K562 (cell line): ENCODE results near the gene APP. TPM values are rescaled to one million over a fixed set of nuclear protein-coding genes. Genes with fewer than 3 reads are reported as not detected.

Experiments used
- ATAC-seq: fragments of 200-7000 bp; cut with Tn5 transposase; 3 replicates; pipeline ENCODE4 v1.9.1; 2020; ENCODE audit warnings: moderate library complexity
- BruUV-seq: library from RNA; stranded (reverse); fragments of 400-500 nt; replicated peaks from 2 replicates; lab custom pipeline; 2021; lab: Mats Ljungman, UMichigan
- CTCF ChIA-PET: fragments of 300-600 bp; formaldehyde crosslinking; extraction: SDS; loops from one replicate; lab custom pipeline; 2021; ENCODE audit warnings: low intra/inter-chr PET ratio; lab: Yijun Ruan, JAX
- POLR2A ChIA-PET: fragments of 300-600, 350-650 bp; sonication (Branson Sonifier 250); formaldehyde crosslinking; extraction: SDS; loops from one replicate; lab custom pipeline; 2021; ENCODE audit warnings: antibody characterized with exemption, inconsistent platforms; lab: Yijun Ruan, JAX
- DNase-seq, 4 experiments: peaks; one replicate each; pipeline versions ENCODE4 v3.0.0 to v3.0.0-alpha.2; 2011 to 2018; ENCODE audit warnings: low spot score in 3 of 4, mixed read lengths in 3 of 4; ENCODE audit errors: extremely low read depth in 1 of 4
- FAIRE-seq: peaks from 2 replicates; lab custom pipeline; 2011; peaks lifted over from hg19 to GRCh38; lab: Jason Lieb, UNC
- H2AFZ ChIP-seq: 2 replicates; pipeline ENCODE4 v1.6.0; 2011; ENCODE audit warnings: low read depth, low read length, control low read depth, inconsistent platforms
- H3K27ac ChIP-seq: fragments of 200-600 bp; 3 replicates; pipeline ENCODE4 v1.8.0; 2011; ENCODE audit warnings: low read depth, mild to moderate bottlenecking, control low read depth, inconsistent platforms, low read length, moderate library complexity, mixed read lengths; ENCODE audit errors: extremely low read depth
- H3K27me3 ChIP-seq, 2 experiments: fragments of 300-600 bp in 1 of 2; 2 replicates in 1 of 2; 3 replicates in 1 of 2; pipeline versions ENCODE4 v1.6.0 to v1.8.0; 2011; ENCODE audit warnings: inconsistent platforms in 2 of 2, low read length in 2 of 2, mild to moderate bottlenecking in 1 of 2, mixed read lengths in 1 of 2, moderate library complexity in 1 of 2; ENCODE audit not compliant: control insufficient read depth in 2 of 2, insufficient read depth in 2 of 2
- H3K36me3 ChIP-seq: fragments of 300-600 bp; 3 replicates; pipeline ENCODE4 v1.8.0; 2011; ENCODE audit warnings: mild to moderate bottlenecking, low read length, inconsistent platforms; ENCODE audit not compliant: control insufficient read depth, insufficient read depth
- H3K4me1 ChIP-seq, 2 experiments: fragments of 200-600 bp in 1 of 2; replicated peaks in 1 of 2; 2 replicates in 1 of 2; 3 replicates in 1 of 2; pipeline versions ENCODE4 v1.5.1 to v1.8.0; 2011; ENCODE audit warnings: inconsistent platforms in 2 of 2, low read length in 2 of 2, mild to moderate bottlenecking in 1 of 2, mixed read lengths in 1 of 2, moderate library complexity in 1 of 2; ENCODE audit not compliant: control insufficient read depth in 2 of 2, insufficient read depth in 2 of 2
- H3K4me2 ChIP-seq: 2 replicates; pipeline ENCODE4 v1.6.1; 2011; ENCODE audit warnings: low read length, control low read depth, inconsistent platforms, mixed read lengths; ENCODE audit not compliant: insufficient read depth
- H3K4me3 ChIP-seq: fragments of 200-600 bp; sonication (generic), shearing (Covaris generic); 2 replicates; pipeline ENCODE4 v1.5.1; 2016; ENCODE audit warnings: control low read depth, inconsistent platforms
- H3K79me2 ChIP-seq: fragments of 200-600 bp; 3 replicates; pipeline ENCODE4 v1.8.0; 2011; ENCODE audit warnings: low read length, inconsistent platforms; ENCODE audit not compliant: control insufficient read depth, insufficient read depth
- H3K9ac ChIP-seq, 2 experiments: 2 replicates each; pipeline versions ENCODE4 v1.6.0 to v1.6.1; 2011; ENCODE audit warnings: low read depth in 2 of 2, low read length in 2 of 2, control low read depth in 1 of 2, inconsistent platforms in 1 of 2, mild to moderate bottlenecking in 1 of 2, mixed read lengths in 1 of 2; ENCODE audit not compliant: insufficient read depth in 1 of 2
- H3K9me1 ChIP-seq: one replicate; pipeline ENCODE4 v1.6.0; 2011; ENCODE audit warnings: inconsistent platforms, mild to moderate bottlenecking, low read length, moderate library complexity; ENCODE audit not compliant: control insufficient read depth, insufficient read depth
- H3K9me3 ChIP-seq: replicated peaks from 2 replicates; pipeline ENCODE4 v1.5.1; 2011; ENCODE audit warnings: low read depth, low read length, inconsistent platforms; ENCODE audit not compliant: control insufficient read depth, insufficient read depth
- H4K20me1 ChIP-seq: replicated peaks from 2 replicates; pipeline ENCODE4 v1.6.1; 2011; ENCODE audit warnings: low read length, inconsistent platforms, mixed read lengths; ENCODE audit not compliant: control insufficient read depth, insufficient read depth
- CHD7 ChIP-seq: fragments of 200-600 bp; sonication (generic); IDR thresholded peaks from one replicate; pipeline ENCODE4 v1.6.1; 2012; ENCODE audit warnings: mild to moderate bottlenecking, low read depth, low read length, inconsistent platforms
- HEY1 ChIP-seq: fragments of 250-450 bp; sonication (Bioruptor Pico); IDR thresholded peaks from 2 replicates; pipeline ENCODE4 v1.5.0; 2020; ENCODE audit warnings: mild to moderate bottlenecking, moderate library complexity, borderline replicate concordance
- JUND ChIP-seq, 2 experiments: IDR thresholded peaks; 2 replicates in 1 of 2; 3 replicates in 1 of 2; pipeline ENCODE4 v1.6.1; 2011; ENCODE audit warnings: borderline replicate concordance in 2 of 2, low read depth in 2 of 2, low read length in 2 of 2, improper control_type of control experiment in 1 of 2, missing biosample characterization in 1 of 2, missing genetic modification characterization in 1 of 2, missing genetic modification reagents in 1 of 2
- KHSRP ChIP-seq: fragments of 450-650 bp; IDR thresholded peaks from 2 replicates; pipeline ENCODE4 v1.6.1; 2017
- SOX6 ChIP-seq: fragments of 450-650 bp; IDR thresholded peaks from 2 replicates; pipeline ENCODE4 v1.6.1; 2014; ENCODE audit warnings: mild to moderate bottlenecking
- SPI1 ChIP-seq: IDR thresholded peaks from 2 replicates; pipeline ENCODE4 v1.6.1; 2011; ENCODE audit warnings: low read depth, low read length, control low read depth, borderline replicate concordance
- THAP12 ChIP-seq: fragments of 250-450 bp; sonication (Bioruptor Pico); IDR thresholded peaks from 2 replicates; pipeline ENCODE4 v1.9.0; 2021; ENCODE audit warnings: mild to moderate bottlenecking, inconsistent platforms
- TRIM28 ChIP-seq: fragments of 450-650 bp; IDR thresholded peaks from 2 replicates; pipeline ENCODE4 v1.6.1; 2017
- WGBS: fragments of 100-300 bp; shearing (Covaris generic); methylation state at CpG from one replicate; pipeline ENCODE4 v1.1.6; 2016; ENCODE audit warnings: low coverage, mixed read lengths; ENCODE audit not compliant: insufficient coverage; ENCODE audit errors: missing lambda C conversion rate; 5-methylcytosine and 5-hydroxymethylcytosine counted together
- in situ Hi-C: fragments of 300-500 bp; cut with MboI; formaldehyde crosslinking; loops from 4 replicates; pipeline ENCODE4 v1.15.0; 2018; ENCODE audit warnings: inconsistent platforms, mixed read lengths
- intact Hi-C: fragments of 100-400 bp; cut with micrococcal nuclease; formaldehyde crosslinking; loops from 2 replicates; pipeline ENCODE4 v1.14.2; 2022
- polyA plus RNA-seq, 8 experiments: library from polyadenylated mRNA; depleted of rRNA in 4 of 8; stranded (reverse) in 5 of 8; unstranded in 3 of 8; fragments of >200 nt; fragmentation: Nextera tagmentation in 2 of 8; fragmentation: Illumina TruSeq in 1 of 8; extraction: Ambion mirVana in 2 of 8; extraction: Trizol in 1 of 8; gene quantifications; 2 replicates each; pipeline versions ENCODE4 v1.2.1 to v1.2.3, GENCODE V29; 2011 to 2014; ENCODE audit warnings: inconsistent platforms in 1 of 8, missing spikeins in 1 of 8
- total RNA-seq, 7 experiments: library from RNA; depleted of rRNA in 6 of 7; stranded (reverse); fragments of >200 nt in 6 of 7; fragmentation: Illumina TruSeq in 2 of 7; extraction: Trizol in 2 of 7; gene quantifications; 2 replicates each; pipeline versions ENCODE4 v1.2.1 to v1.2.3, GENCODE V29; 2011 to 2021; ENCODE audit warnings: low replicate concordance in 1 of 7

The APP gene
- total and polyA plus RNA-seq, 9 of the 15 experiments (the other 6 are each of a cell fraction or from before 2014, with no cell fraction given): 0.01 to 1.5 (median 0.16) TPM; not detected in 5

- Histone ChIP-seq H3K27me3 (no peaks in the 10 kb centered on the region), H4K20me1 (no peaks in the 10 kb centered on the region), H3K4me2 (no peak overlapping the region), H3K4me1 (no peaks in the 10 kb centered on the region), H3K4me3 (no peak overlapping the region), H2AFZ (no peak overlapping the region), H3K9me3 (no peaks in the 10 kb centered on the region), H3K9ac (no peak overlapping the region), H3K79me2 (no peaks in the 10 kb centered on the region), H3K36me3 (no peaks in the 10 kb centered on the region), H3K27ac (no peak overlapping the region), H3K9me1 (no peaks in the 10 kb centered on the region)
- intact Hi-C loops: no loop called here
- no TSS peak for BruUV-seq
- ATAC-seq: no peak
- no peak for DNase-seq
- POLR2A ChIA-PET: no interaction called here
- 0% methylated on average over 10 of the region's 10 CpGs for WGBS
- no peak for FAIRE-seq
- in situ Hi-C loops: no loop called here
- CTCF ChIA-PET: no interaction called here
- TF ChIP-seq SPI1 (no peak), TRIM28 (no peak), CHD7 (no peak), HEY1 (no peak), THAP12 (CRISPR knock-in tag) (no peak), KHSRP (no peak), JUND (IDR thresholded peaks at IDR 0.05; ENCODE audit: borderline replicate concordance, low read depth, low read length) (no peak), JUND (tag; IDR thresholded peaks at IDR 0.05; ENCODE audit: borderline replicate concordance, low read depth, low read length) (no peak), SOX6 (no peak)
Observed at GRCh38 chr21:25938658-25939395, 231.7 kb downstream of the APP start.
